Cardiac muscle cell (in vitro differentiated cells and primary cell): ENCODE measurements around the gene DIAPH2. TPM values are rescaled to one million over a fixed set of nuclear protein-coding genes. Genes with fewer than 3 reads are reported as not detected.

Experiments
- DNase-seq, 2 donors: peaks; one replicate each; pipeline versions ENCODE4 v3.0.0 to v3.0.0-alpha.2; 2010 to 2017; ENCODE audit warnings: low read depth in 1 of 2, low spot score in 1 of 2
- H3K27ac ChIP-seq: fragments of 200-600 bp; sonication (generic); 2 replicates; pipeline ENCODE4 v1.5.1; 2016
- H3K27me3 ChIP-seq: fragments of 200-600 bp; sonication (generic); 2 replicates; pipeline ENCODE4 v1.6.0; 2016; ENCODE audit warnings: control low read depth
- H3K36me3 ChIP-seq: fragments of 200-600 bp; sonication (generic); 2 replicates; pipeline ENCODE4 v1.5.1; 2016; ENCODE audit warnings: control low read depth
- H3K4me1 ChIP-seq: fragments of 200-600 bp; sonication (generic); 2 replicates; pipeline ENCODE4 v1.8.1; 2017; ENCODE audit warnings: low read depth, mild to moderate bottlenecking, mixed run types
- H3K4me3 ChIP-seq: fragments of 200-600 bp; sonication (generic); 2 replicates; pipeline ENCODE4 v1.5.1; 2016; ENCODE audit warnings: mild to moderate bottlenecking
- H3K9me3 ChIP-seq: fragments of 200-600 bp; sonication (generic); 2 replicates; pipeline ENCODE4 v1.5.1; 2017; ENCODE audit warnings: low read depth, mild to moderate bottlenecking, control low read depth
- polyA plus RNA-seq: library from polyadenylated mRNA; unstranded; fragments of >200 nt; fragmentation: Nextera tagmentation; extraction: Ambion mirVana; gene quantifications from 2 replicates; pipeline ENCODE4 v1.2.1, GENCODE V29; 2016
- total RNA-seq: library from RNA; depleted of rRNA; stranded (reverse); fragments of >200 nt; gene quantifications from 2 replicates; pipeline ENCODE4 v1.2.3, GENCODE V29; 2016
- TF ChIP-seq, protein P1 (sequence below): IDR thresholded peaks from 2 replicates; pipeline ENCODE4 v1.5.1; 2012; ENCODE audit warnings: low read depth, mild to moderate bottlenecking, low read length

The DIAPH2 gene
- total and polyA plus RNA-seq, 2 experiments from 2014 or later = 9.1 to 18.4 TPM

GRCh38 chrX:97215186-97215585, 530.5 kb downstream of the DIAPH2 start:
- Histone ChIP-seq H3K4me3 (no peak overlapping the region), H3K4me1 (no peaks in the 10 kb centered on the region), H3K36me3 (no peaks in the 10 kb centered on the region), H3K27me3 (no peaks in the 10 kb centered on the region), H3K9me3 (no peaks in the 10 kb centered on the region), H3K27ac (no peak overlapping the region)
- TF ChIP-seq, protein P1, sequence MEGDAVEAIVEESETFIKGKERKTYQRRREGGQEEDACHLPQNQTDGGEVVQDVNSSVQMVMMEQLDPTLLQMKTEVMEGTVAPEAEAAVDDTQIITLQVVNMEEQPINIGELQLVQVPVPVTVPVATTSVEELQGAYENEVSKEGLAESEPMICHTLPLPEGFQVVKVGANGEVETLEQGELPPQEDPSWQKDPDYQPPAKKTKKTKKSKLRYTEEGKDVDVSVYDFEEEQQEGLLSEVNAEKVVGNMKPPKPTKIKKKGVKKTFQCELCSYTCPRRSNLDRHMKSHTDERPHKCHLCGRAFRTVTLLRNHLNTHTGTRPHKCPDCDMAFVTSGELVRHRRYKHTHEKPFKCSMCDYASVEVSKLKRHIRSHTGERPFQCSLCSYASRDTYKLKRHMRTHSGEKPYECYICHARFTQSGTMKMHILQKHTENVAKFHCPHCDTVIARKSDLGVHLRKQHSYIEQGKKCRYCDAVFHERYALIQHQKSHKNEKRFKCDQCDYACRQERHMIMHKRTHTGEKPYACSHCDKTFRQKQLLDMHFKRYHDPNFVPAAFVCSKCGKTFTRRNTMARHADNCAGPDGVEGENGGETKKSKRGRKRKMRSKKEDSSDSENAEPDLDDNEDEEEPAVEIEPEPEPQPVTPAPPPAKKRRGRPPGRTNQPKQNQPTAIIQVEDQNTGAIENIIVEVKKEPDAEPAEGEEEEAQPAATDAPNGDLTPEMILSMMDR = no peak
- no peak for DNase-seq

- Histone ChIP-seq H3K36me3 (no peaks in the 10 kb centered on the region), H3K4me1 (no peaks in the 10 kb centered on the region), H3K9me3 (no peaks in the 10 kb centered on the region), H3K27me3 (no peaks in the 10 kb centered on the region), H3K27ac (no peak overlapping the region), H3K4me3 (no peak overlapping the region)
- TF ChIP-seq, protein P1 = no peak
- DNase-seq = no peak
These were observed 539.5 kb downstream of the DIAPH2 start for GRCh38 chrX:97224148-97224547.

DNA sequence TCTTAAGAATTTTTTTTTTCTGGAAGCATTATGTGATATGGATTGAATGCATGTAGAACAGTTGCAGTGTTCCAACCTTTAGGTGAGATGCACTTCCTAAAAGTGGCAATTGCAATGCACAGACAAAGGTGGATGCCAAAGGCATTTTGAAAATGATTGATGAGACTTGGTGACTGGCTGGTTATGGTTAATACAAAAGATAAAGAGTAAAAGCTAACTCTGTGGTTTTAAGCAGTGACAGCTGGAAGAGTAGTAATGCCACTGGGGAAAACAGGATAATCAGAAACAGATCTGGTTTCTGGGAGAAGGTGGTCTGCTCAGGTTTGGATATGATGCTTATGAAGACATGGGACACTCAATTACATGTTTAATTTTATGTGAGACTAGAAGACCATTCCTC, 544.7 kb downstream of the DIAPH2 start:
- Histone ChIP-seq H3K4me1 (no peaks in the 10 kb centered on the region), H3K27me3 (no peaks in the 10 kb centered on the region), H3K27ac (no peak overlapping the region), H3K9me3 (no peaks in the 10 kb centered on the region), H3K36me3 (no peaks in the 10 kb centered on the region), H3K4me3 (no peak overlapping the region)
- DNase-seq = no peak
- TF ChIP-seq, protein P1 = no peak

DNA sequence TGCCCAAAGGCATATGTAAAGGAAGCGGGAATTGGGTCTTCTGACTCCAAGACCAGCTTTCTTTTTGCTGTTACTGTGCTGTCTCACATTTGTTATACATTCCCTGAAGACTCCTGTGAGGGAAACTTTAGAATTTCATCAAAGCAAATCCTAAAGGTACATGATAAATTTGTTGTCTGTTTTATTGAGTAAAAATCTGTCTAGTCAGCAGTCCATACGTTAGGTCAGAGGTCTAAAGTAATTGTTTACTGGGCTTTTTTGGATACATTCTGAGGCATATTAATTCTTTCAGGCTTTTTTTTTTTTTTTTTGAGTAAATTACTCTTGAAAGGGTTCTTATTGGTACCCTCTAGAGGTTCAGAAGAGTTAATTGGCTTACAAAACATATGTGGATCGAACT, 546.3 kb downstream of the DIAPH2 start:
- no peaks in the 10 kb centered on the region for H3K9me3 ChIP-seq
- no peaks in the 10 kb centered on the region for H3K27me3 ChIP-seq
- H3K27ac ChIP-seq = no peak overlapping the region
- H3K4me3 ChIP-seq = no peak overlapping the region
- no peak for DNase-seq
- H3K36me3 ChIP-seq = no peaks in the 10 kb centered on the region
- TF ChIP-seq, protein P1 = no peak
- H3K4me1 ChIP-seq = no peaks in the 10 kb centered on the region

- TF ChIP-seq, protein P1 = no peak
- H3K36me3 ChIP-seq = no peaks in the 10 kb centered on the region
- no peaks in the 10 kb centered on the region for H3K4me1 ChIP-seq
- no peaks in the 10 kb centered on the region for H3K27me3 ChIP-seq
- no peak for DNase-seq
- no peak overlapping the region for H3K27ac ChIP-seq
- no peak overlapping the region for H3K4me3 ChIP-seq
- no peaks in the 10 kb centered on the region for H3K9me3 ChIP-seq
These were observed 549.9 kb downstream of the DIAPH2 start for GRCh38 chrX:97234471-97235081.
